Panc1 (cell line): ENCODE results near the gene PDGFRA. TPM values are rescaled to one million over a fixed set of nuclear protein-coding genes. Genes with fewer than 3 reads are reported as not detected.
"Not testable (repeated sequence)": the region's sequence is repeated elsewhere in the genome, so short reads cannot be mapped to it uniquely, and the experiment has no call there.

Experiments
- ATAC-seq: fragments of 200-7000 bp; cut with Tn5 transposase; 2 replicates; pipeline ENCODE4 v1.9.1; 2020; ENCODE audit warnings: mild to moderate bottlenecking, moderate library complexity
- BruUV-seq: library from RNA; stranded (reverse); fragments of 400-500 nt; replicated peaks from 2 replicates; lab custom pipeline; 2021; lab: Mats Ljungman, UMichigan
- CTCF ChIA-PET: fragments of 300-600 bp; sonication (Branson Sonifier 250); formaldehyde crosslinking; loops from one replicate; lab custom pipeline; 2022; ENCODE audit warnings: antibody characterized with exemption; lab: Charles Lee
- POLR2A ChIA-PET: fragments of 300-600 bp; sonication (Branson Sonifier 250); formaldehyde crosslinking; loops from one replicate; lab custom pipeline; 2022; ENCODE audit warnings: antibody characterized with exemption; lab: Charles Lee
- DNase-seq: peaks from one replicate; pipeline ENCODE4 v3.0.0-alpha.2; 2010; ENCODE audit warnings: low read depth, low spot score
- H3K27ac ChIP-seq: 2 replicates; pipeline ENCODE4 v1.5.1; 2011; ENCODE audit warnings: mild to moderate bottlenecking, low read length, inconsistent platforms
- H3K27me3 ChIP-seq: fragments of 200-500 bp; sonication (Bioruptor generic); 2 replicates; pipeline ENCODE4 v1.6.0; 2014; ENCODE audit warnings: low read length, inconsistent platforms; ENCODE audit not compliant: control insufficient read depth, insufficient read depth
- H3K36me3 ChIP-seq: fragments of 200-500 bp; sonication (Bioruptor generic); 2 replicates; pipeline ENCODE4 v1.5.1; 2014; ENCODE audit warnings: inconsistent platforms, mild to moderate bottlenecking, low read length, moderate library complexity; ENCODE audit not compliant: control insufficient read depth, insufficient read depth
- H3K4me1 ChIP-seq: 2 replicates; pipeline ENCODE4 v1.5.1; 2011; ENCODE audit warnings: inconsistent platforms, mild to moderate bottlenecking, low read length, moderate library complexity; ENCODE audit not compliant: control insufficient read depth, insufficient read depth
- H3K4me3 ChIP-seq, 2 experiments: 2 replicates each; pipeline ENCODE4 v1.5.1; 2011 to 2012; ENCODE audit warnings: low read depth in 2 of 2, low read length in 2 of 2, mild to moderate bottlenecking in 2 of 2, inconsistent platforms in 1 of 2, moderate library complexity in 1 of 2
- H3K9me3 ChIP-seq: fragments of 200-500 bp; sonication (Bioruptor generic); 2 replicates; pipeline ENCODE4 v1.5.1; 2014; ENCODE audit warnings: low read depth, mild to moderate bottlenecking, inconsistent platforms, low read length, moderate library complexity; ENCODE audit not compliant: control insufficient read depth, insufficient read depth
- CTCF ChIP-seq: fragments of 450-650 bp; IDR thresholded peaks from 2 replicates; pipeline ENCODE4 v1.5.1; 2017; ENCODE audit warnings: mild to moderate bottlenecking
- POLR2AphosphoS5 ChIP-seq: IDR thresholded peaks from 2 replicates; pipeline ENCODE4 v1.6.1; 2012; ENCODE audit warnings: mild to moderate bottlenecking, low read depth, low read length, moderate library complexity
- REST ChIP-seq, 2 experiments: IDR thresholded peaks; 2 replicates each; pipeline ENCODE4 v1.6.1; 2011 to 2012; ENCODE audit warnings: low read depth in 2 of 2, control low read depth in 1 of 2, low read length in 1 of 2, mild to moderate bottlenecking in 1 of 2, moderate library complexity in 1 of 2; ENCODE audit not compliant: insufficient read depth in 1 of 2
- SIN3A ChIP-seq: IDR thresholded peaks from 2 replicates; pipeline ENCODE4 v1.6.1; 2012; ENCODE audit warnings: low read depth, mild to moderate bottlenecking, low read length, moderate library complexity, borderline replicate concordance; ENCODE audit not compliant: insufficient read depth
- TCF7L2 ChIP-seq: IDR thresholded peaks from 2 replicates; pipeline ENCODE4 v1.6.1; 2011; ENCODE audit warnings: mild to moderate bottlenecking, low read depth, low read length, inconsistent platforms
- in situ Hi-C: cut with HindIII; loops from 2 replicates; pipeline ENCODE4 v1.10.0; 2016; ENCODE audit warnings: low sequenced_read_pairs, low pct_unique_long_range_greater_than_20kb
- intact Hi-C: fragments of 100-400 bp; cut with micrococcal nuclease; formaldehyde crosslinking; loops from one replicate; pipeline ENCODE4 v1.10.0; 2022; ENCODE audit not compliant: unreplicated experiment
- total RNA-seq: library from RNA; stranded (reverse); gene quantifications from one replicate; pipeline ENCODE4 v1.2.1, GENCODE V29; 2021; ENCODE audit not compliant: unreplicated experiment

The PDGFRA gene
- total RNA-seq, 1 experiment from 2014 or later: 0.15 TPM

GRCh38 chr4:54333657-54334056, 104.6 kb downstream of the PDGFRA start:
- in situ Hi-C loops: no loop called here

GRCh38 chr4:54334769-54335168, 105.7 kb downstream of the PDGFRA start:
- intact Hi-C loops, H3K27me3 ChIP-seq, DNase-seq, H3K9me3 ChIP-seq, ATAC-seq, BruUV-seq, POLR2A ChIA-PET, H3K27ac ChIP-seq, H3K36me3 ChIP-seq, H3K4me1 ChIP-seq, H3K4me3 ChIP-seq, CTCF ChIA-PET, in situ Hi-C loops: not testable (repeated sequence)

More at GRCh38 chr4:54333657-54334056, 104.6 kb downstream of the PDGFRA start:
- Histone ChIP-seq H3K4me3 (no peak overlapping the region), H3K9me3 (no peaks in the 10 kb centered on the region), H3K27me3 (no peaks in the 10 kb centered on the region), H3K36me3 (no peaks in the 10 kb centered on the region), H3K4me1 (no peaks in the 10 kb centered on the region), H3K27ac (no peak overlapping the region)
- ChIA-PET POLR2A (no interaction called here), CTCF (no interaction called here)
- no TSS peak for BruUV-seq
- no peak for DNase-seq
- intact Hi-C loops: no loop called here
- ATAC-seq: no peak
- TF ChIP-seq SIN3A (no peak), POLR2AphosphoS5 (no peak), TCF7L2 (no peak), CTCF (no peak), REST (IDR thresholded peaks at IDR 0.05; ENCODE audit: insufficient read depth in 1 of 2, low read depth in 2 of 2, low read length in 1 of 2) (no peak)

GRCh38 chr4:54337009-54337408, 107.9 kb downstream of the PDGFRA start:
- intact Hi-C loops (no loop called here), in situ Hi-C loops (no loop called here)
- H3K27me3 ChIP-seq: no peaks in the 10 kb centered on the region
- ChIA-PET CTCF (no interaction called here), POLR2A (no interaction called here)
- H3K4me1 ChIP-seq: no peaks in the 10 kb centered on the region
- BruUV-seq: no TSS peak
- DNase-seq (no peak), ATAC-seq (no peak)
- H3K36me3 ChIP-seq: no peaks in the 10 kb centered on the region
- no peaks in the 10 kb centered on the region for H3K9me3 ChIP-seq
- no peak overlapping the region for H3K4me3 ChIP-seq
- no peak overlapping the region for H3K27ac ChIP-seq
- TF ChIP-seq CTCF: no peak
- TF ChIP-seq SIN3A: no peak
- TF ChIP-seq POLR2AphosphoS5: no peak
- TF ChIP-seq TCF7L2: no peak
- no peak for TF ChIP-seq REST (IDR thresholded peaks at IDR 0.05; ENCODE audit: insufficient read depth in 1 of 2, low read depth in 2 of 2, low read length in 1 of 2)

- H3K36me3 ChIP-seq, POLR2A ChIA-PET, H3K4me1 ChIP-seq, intact Hi-C loops, H3K4me3 ChIP-seq, DNase-seq, in situ Hi-C loops, H3K27me3 ChIP-seq, H3K27ac ChIP-seq, ATAC-seq, BruUV-seq, CTCF ChIA-PET, H3K9me3 ChIP-seq: not testable (repeated sequence)
Measured at GRCh38 chr4:54342067-54342466, 113.0 kb downstream of the PDGFRA start.
